ES-I3 (cell line): Measurements from ENCODE around the gene TBC1D14.
A peak's percentile ranks its signal among the peaks of the same experiment; 100 is the strongest.

Experiments used
- H3K36me3 ChIP-seq: 2 replicates; pipeline ENCODE4 v1.6.1; 2013; ENCODE audit warnings: mild to moderate bottlenecking, low read length, control low read depth, moderate library complexity; ENCODE audit not compliant: insufficient read depth
- H3K4me1 ChIP-seq: 2 replicates; pipeline ENCODE4 v1.6.1; 2013; ENCODE audit warnings: mild to moderate bottlenecking, control low read depth, low read length; ENCODE audit not compliant: insufficient read depth
- H3K9ac ChIP-seq: 2 replicates; pipeline ENCODE4 v1.6.1; 2013; ENCODE audit warnings: low read depth, mild to moderate bottlenecking, low read length, moderate library complexity
- H3K9me3 ChIP-seq: 2 replicates; pipeline ENCODE4 v1.6.1; 2013; ENCODE audit warnings: mild to moderate bottlenecking, low read length, moderate library complexity; ENCODE audit not compliant: control insufficient read depth, insufficient read depth

Gene TBC1D14

GRCh38 chr4:6986781-6987587 is 77.4 kb downstream of the TBC1D14 start:
- H3K4me1 ChIP-seq, result peaks cover 19% of the 10 kb centered on the region
- H3K36me3 ChIP-seq, result no peaks in the 10 kb centered on the region
- peak overlapping the region; percentile 83 for H3K9ac ChIP-seq
- no peaks in the 10 kb centered on the region for H3K9me3 ChIP-seq

DNA sequence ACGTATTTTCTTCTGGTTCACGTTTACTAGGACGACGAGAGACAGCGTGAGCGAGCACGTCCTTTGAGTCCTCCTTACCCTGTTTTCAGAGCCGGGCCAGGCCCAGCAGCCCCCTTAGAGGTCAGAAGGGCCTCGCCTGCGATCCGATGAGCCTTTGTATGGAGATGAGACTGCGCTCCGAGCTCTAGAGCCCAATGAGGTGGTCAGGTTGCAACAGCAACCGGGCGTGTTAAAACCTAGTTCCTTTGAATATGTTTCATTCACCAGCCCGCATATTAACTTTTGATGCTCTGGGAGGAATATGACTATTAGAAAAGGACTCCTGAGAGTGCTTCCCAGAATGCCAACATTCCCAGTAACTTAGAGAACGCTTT is 77.9 kb downstream of the TBC1D14 start:
- Histone ChIP-seq H3K9ac (peak overlapping the region; percentile 69), H3K36me3 (peaks cover under 1% of the 10 kb centered on the region; the same call in 1 of the 2 replicates), H3K4me1 (peaks cover 19% of the 10 kb centered on the region), H3K9me3 (no peaks in the 10 kb centered on the region)

GRCh38 chr4:6988016-6988715 is 78.5 kb downstream of the TBC1D14 start:
- H3K4me1 ChIP-seq, result peaks cover 19% of the 10 kb centered on the region
- no peaks in the 10 kb centered on the region for H3K9me3 ChIP-seq
- peak overlapping the region; percentile 69 for H3K9ac ChIP-seq
- peaks cover 5% of the 10 kb centered on the region; the same call in 1 of the 2 replicates for H3K36me3 ChIP-seq

DNA sequence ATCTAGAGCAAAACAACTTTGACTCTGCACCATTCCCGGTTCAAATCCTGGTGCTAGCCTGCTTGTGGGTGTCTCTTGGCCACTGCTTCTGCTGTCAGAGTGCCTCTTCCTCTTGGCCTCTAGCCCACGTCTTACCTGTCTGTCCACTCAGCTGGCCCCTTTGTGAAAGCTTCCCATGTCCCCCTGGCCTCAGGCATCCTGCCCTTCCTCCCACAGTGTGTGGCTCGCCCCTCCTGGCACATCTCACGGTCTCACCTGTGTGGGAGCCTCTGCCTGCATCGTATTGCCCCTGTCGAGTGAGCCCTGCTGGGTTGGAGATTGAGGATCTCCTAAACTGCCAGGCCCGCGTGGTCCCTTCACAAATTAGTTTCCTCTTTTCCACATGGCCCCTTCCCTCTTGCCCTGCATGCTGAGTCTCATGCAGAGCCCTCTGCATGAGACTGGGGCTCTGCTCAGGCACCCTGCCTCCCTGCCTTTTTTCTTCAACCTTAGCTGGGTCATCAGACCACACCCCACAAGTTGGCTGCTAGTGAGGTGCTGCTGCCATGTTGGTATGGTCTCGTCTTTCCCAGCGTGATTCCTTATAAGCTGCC is 79.8 kb downstream of the TBC1D14 start:
- Histone ChIP-seq H3K36me3 (peaks cover 8% of the 10 kb centered on the region; the same call in 1 of the 2 replicates), H3K9ac (no peak overlapping the region), H3K4me1 (peaks cover 17% of the 10 kb centered on the region), H3K9me3 (no peaks in the 10 kb centered on the region)

- peaks cover 8% of the 10 kb centered on the region for H3K4me1 ChIP-seq
- H3K9ac ChIP-seq, result no peak overlapping the region
These were observed 81.0 kb downstream of the TBC1D14 start for GRCh38 chr4:6990661-6991060.

GRCh38 chr4:6991249-6991648 is 81.6 kb downstream of the TBC1D14 start:
- H3K36me3 ChIP-seq, result peaks cover 10% of the 10 kb centered on the region; the same call in 1 of the 2 replicates
- no peak overlapping the region for H3K9ac ChIP-seq
- H3K4me1 ChIP-seq, result 0 out of 2 replicates have a peak, but pooled peaks cover 4% of the 10 kb centered on the region
- H3K9me3 ChIP-seq, result no peaks in the 10 kb centered on the region

More at GRCh38 chr4:6990661-6991060, 81.0 kb downstream of the TBC1D14 start:
- Histone ChIP-seq H3K9me3 (no peaks in the 10 kb centered on the region), H3K36me3 (peaks cover 8% of the 10 kb centered on the region; the same call in 1 of the 2 replicates)

GRCh38 chr4:6991771-6992557 is 82.3 kb downstream of the TBC1D14 start:
- Histone ChIP-seq H3K9ac (no peak overlapping the region), H3K4me1 (0 out of 2 replicates have a peak, but pooled peaks cover 4% of the 10 kb centered on the region), H3K36me3 (peaks cover 12% of the 10 kb centered on the region; the same call in 1 of the 2 replicates), H3K9me3 (no peaks in the 10 kb centered on the region)

- Histone ChIP-seq H3K36me3 (peaks cover 12% of the 10 kb centered on the region; the same call in 1 of the 2 replicates), H3K9me3 (no peaks in the 10 kb centered on the region), H3K4me1 (0 out of 2 replicates have a peak, but pooled peaks cover 4% of the 10 kb centered on the region), H3K9ac (no peak overlapping the region)
These were observed 83.4 kb downstream of the TBC1D14 start for GRCh38 chr4:6992728-6993677.

DNA sequence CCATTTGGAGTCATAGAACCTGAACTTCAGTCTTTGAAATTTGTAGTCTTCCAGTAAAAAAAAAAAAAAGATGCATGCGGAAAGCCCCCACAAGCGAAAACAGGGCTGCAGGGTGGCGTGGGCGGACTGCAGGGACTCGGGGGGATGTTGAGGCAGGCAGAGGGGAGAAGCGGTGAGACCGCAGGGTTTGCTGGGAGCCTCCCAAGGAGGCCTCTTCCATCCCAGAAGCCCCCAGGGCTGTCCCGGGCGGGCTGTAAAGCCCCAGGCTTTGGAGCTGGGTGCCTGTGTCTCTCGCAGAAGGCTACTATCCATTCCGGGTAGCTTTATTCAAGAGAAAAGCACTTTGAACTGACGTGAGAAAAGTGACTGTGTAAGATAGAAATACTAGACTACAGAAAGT is 86.9 kb downstream of the TBC1D14 start:
- H3K36me3 ChIP-seq, result peaks cover 34% of the 10 kb centered on the region
- H3K9me3 ChIP-seq, result no peaks in the 10 kb centered on the region
- no peaks in the 10 kb centered on the region for H3K4me1 ChIP-seq
- no peak overlapping the region for H3K9ac ChIP-seq

DNA sequence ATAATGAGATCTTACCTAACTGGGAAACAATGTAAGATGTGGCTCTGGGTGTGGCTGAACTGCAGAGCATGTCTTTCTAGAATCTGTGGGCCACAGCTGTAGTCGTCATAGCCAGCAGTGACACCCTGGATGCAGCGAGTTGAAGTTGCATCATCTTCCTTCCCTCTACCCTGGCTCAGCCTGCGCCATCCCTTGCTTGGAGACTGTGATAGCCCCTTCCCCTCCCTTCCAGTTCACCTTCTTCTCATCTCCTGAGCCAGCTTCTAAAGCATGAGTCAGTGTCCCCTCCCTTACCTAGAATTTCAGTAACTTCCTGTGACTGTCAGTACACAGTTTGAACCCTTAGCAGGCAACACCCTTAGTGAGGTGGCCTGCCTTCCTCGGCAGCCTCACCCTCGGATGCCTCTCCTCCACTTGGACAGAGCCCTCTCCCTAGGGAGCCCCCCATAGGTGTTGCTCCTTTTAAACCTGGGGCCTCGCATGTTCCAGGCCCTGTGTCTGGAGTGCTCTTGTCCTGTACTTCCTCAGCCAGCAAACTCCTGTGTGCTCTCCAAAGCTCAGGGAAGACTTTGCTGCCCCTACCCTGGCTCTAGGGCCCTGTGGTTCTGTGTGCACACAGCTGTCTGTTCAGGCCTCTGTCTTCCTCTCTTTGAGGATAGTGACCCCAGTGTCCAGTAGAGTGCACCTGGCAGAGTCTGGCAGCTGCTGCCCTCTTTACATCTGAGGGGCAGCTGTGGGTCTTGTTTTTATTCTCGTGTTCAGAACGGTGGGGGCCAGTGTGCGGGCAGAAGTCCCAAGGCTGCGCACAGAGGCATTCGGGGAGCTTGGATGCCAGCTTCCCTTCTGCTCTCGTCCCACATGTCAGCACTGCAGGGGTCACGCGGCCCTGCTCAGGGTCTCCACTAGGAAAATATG is 89.8 kb downstream of the TBC1D14 start:
- Histone ChIP-seq H3K9me3 (no peaks in the 10 kb centered on the region), H3K36me3 (peaks cover 31% of the 10 kb centered on the region), H3K4me1 (no peaks in the 10 kb centered on the region), H3K9ac (no peak overlapping the region)

DNA sequence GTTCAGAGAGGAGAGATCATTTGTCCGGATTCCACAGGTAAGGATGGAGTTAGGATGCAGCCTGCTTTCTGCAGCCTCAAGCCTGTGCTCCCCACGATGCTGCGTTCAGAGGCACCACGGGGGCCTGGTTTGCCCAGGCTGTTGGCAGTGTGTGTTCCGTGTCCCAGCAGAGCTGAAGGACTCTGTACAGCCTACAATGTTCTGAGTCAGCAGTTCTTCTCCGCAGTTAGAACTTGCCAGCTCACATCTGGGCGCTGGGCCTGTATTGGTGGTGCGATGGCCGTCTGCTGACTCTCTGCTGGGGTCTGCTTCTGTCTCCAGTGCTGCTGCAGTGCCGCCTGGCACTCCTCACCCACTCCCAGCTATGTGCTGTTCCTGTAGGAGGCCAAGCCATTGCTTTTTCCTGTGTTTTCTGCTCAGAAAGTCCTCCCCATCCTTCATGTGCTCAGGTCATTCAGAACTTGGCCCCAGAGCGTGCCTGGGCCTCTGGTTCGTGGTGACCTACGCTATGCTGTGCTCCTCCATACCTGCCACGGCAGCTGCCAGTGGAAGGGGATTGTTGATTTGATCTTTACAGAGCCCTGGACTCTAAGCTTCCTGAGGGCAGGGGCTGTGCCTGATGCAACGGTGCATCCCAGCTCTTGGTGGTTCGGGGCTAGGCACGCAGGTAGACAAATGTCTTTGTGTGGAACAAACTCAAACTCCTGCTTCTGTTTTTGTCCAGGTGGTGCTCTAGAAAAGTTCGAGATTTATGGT is 91.0 kb downstream of the TBC1D14 start:
- H3K4me1 ChIP-seq, result no peaks in the 10 kb centered on the region
- no peaks in the 10 kb centered on the region for H3K9me3 ChIP-seq
- H3K36me3 ChIP-seq, result peaks cover 31% of the 10 kb centered on the region
- H3K9ac ChIP-seq, result no peak overlapping the region

DNA sequence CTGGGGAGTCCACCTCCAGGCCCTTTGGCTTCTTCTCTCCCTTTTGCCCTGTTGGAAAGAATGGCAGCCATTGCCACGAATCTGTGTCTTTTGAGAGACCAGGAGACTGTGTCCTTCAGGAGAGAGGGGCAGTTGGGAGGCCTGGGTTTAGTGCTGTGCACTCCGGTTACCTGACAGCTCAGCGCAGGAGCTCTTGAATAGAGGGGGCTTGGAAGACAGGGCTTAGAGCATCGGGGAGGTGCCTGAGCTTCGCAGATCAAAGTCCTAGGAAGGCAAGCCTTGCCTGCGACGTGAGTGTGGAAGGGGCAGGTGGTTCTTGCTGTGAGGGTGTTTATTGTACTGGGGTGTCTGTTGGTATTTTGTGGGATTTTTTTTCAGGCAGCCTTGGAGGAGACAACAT is 91.6 kb downstream of the TBC1D14 start:
- Histone ChIP-seq H3K4me1 (no peaks in the 10 kb centered on the region), H3K36me3 (peaks cover 28% of the 10 kb centered on the region), H3K9me3 (no peaks in the 10 kb centered on the region), H3K9ac (no peak overlapping the region)
